ENCODE results near the gene SH3BP5L. TPM values are rescaled to one million over a fixed set of nuclear protein-coding genes. Genes with fewer than 3 reads are reported as not detected.
"Not testable (repeated sequence)": the region's sequence is repeated elsewhere in the genome, so short reads cannot be mapped to it uniquely, and the experiment has no call there.

The SH3BP5L gene
- total RNA-seq, 1 donor from 2014 or later = 15.9 TPM

GRCh38 chr1:248810000-248810726, 15.6 kb downstream of the SH3BP5L start:
- no peak for TF ChIP-seq CTCF (IDR thresholded peaks at IDR 0.05)
- Histone ChIP-seq H3K27me3 (no peaks in the 10 kb centered on the region), H3K4me3 (no peak overlapping the region), H3K27ac (no peak overlapping the region), H3K4me1 (no peaks in the 10 kb centered on the region), H3K9me3 (no peaks in the 10 kb centered on the region), H3K36me3 (peaks cover 26 to 41% of the 10 kb centered on the region in 2 donors)
- DNase-seq (ENCODE audit: low spot score in 2 of 2) = peak in 1 of 2 donors; percentile 60
- intact Hi-C loops (cut with DNase I) = no loop called here

- Histone ChIP-seq H3K4me1 (no peaks in the 10 kb centered on the region), H3K36me3 (peaks cover 20 to 29% of the 10 kb centered on the region in 2 donors), H3K27ac (no peak overlapping the region), H3K27me3 (no peaks in the 10 kb centered on the region), H3K4me3 (no peak overlapping the region), H3K9me3 (no peaks in the 10 kb centered on the region)
- intact Hi-C loops (cut with DNase I) = no loop called here
- no peak for TF ChIP-seq CTCF (IDR thresholded peaks at IDR 0.05)
- peak in 1 of 2 donors; percentile 55 for DNase-seq (ENCODE audit: low spot score in 2 of 2)
Measured at GRCh38 chr1:248808876-248809275, 16.8 kb downstream of the SH3BP5L start.

- Histone ChIP-seq H3K9me3 (no peaks in the 10 kb centered on the region), H3K27me3 (no peaks in the 10 kb centered on the region), H3K27ac (no peak overlapping the region), H3K4me1 (no peaks in the 10 kb centered on the region), H3K4me3 (no peak overlapping the region), H3K36me3 (peaks cover 5 to 12% of the 10 kb centered on the region in 2 donors)
- TF ChIP-seq CTCF (IDR thresholded peaks at IDR 0.05) = peak; percentile 40 to 69 (median 46)
- DNase-seq (ENCODE audit: low spot score in 2 of 2) = peak in 1 of 2 donors; percentile 62
- intact Hi-C loops (cut with DNase I) = no loop called here
Measured at GRCh38 chr1:248807067-248807737, 18.5 kb downstream of the SH3BP5L start.

- Histone ChIP-seq H3K4me3 (no peak overlapping the region), H3K27me3 (no peaks in the 10 kb centered on the region), H3K4me1 (no peaks in the 10 kb centered on the region), H3K27ac (no peak overlapping the region), H3K9me3 (no peaks in the 10 kb centered on the region), H3K36me3 (no peaks in the 10 kb centered on the region)
- intact Hi-C loops (cut with DNase I) = no loop called here
- TF ChIP-seq CTCF (IDR thresholded peaks at IDR 0.05) = no peak
- DNase-seq (ENCODE audit: low spot score in 2 of 2) = peak in 1 of 2 donors; percentile 49
Measured at GRCh38 chr1:248805876-248806275, 19.8 kb downstream of the SH3BP5L start.

GRCh38 chr1:248804771-248805681, 20.7 kb downstream of the SH3BP5L start:
- Histone ChIP-seq H3K4me1 (no peaks in the 10 kb centered on the region), H3K36me3 (no peaks in the 10 kb centered on the region), H3K4me3 (no peak overlapping the region), H3K27ac (no peak overlapping the region), H3K9me3 (no peaks in the 10 kb centered on the region), H3K27me3 (no peaks in the 10 kb centered on the region)
- no peak for TF ChIP-seq CTCF (IDR thresholded peaks at IDR 0.05)
- peak in 1 of 2 donors; percentile 62 for DNase-seq (ENCODE audit: low spot score in 2 of 2)
- intact Hi-C loops (cut with DNase I) = no loop called here

- intact Hi-C loops (cut with DNase I) = not testable (repeated sequence)
Measured at GRCh38 chr1:248803501-248803900, 22.2 kb downstream of the SH3BP5L start.

More at GRCh38 chr1:248803501-248803900, 22.2 kb downstream of the SH3BP5L start:
- H3K9me3 ChIP-seq, H3K36me3 ChIP-seq, H3K4me3 ChIP-seq, H3K4me1 ChIP-seq, H3K27me3 ChIP-seq, H3K27ac ChIP-seq: not testable (repeated sequence)
- DNase-seq (ENCODE audit: low spot score in 2 of 2) = peak in 1 of 2 donors; percentile 47

All from ascending aorta (tissue), 2 donors.